Activated CD4-positive, alpha-beta T cell treated with anti-CD3 and anti-CD28 coated beads, Interleukin-2, amount 50 U/mL, for 48 hours (primary cell): ENCODE measurements around the gene CATSPERD.

ENCODE experiments used
- DNase-seq, 2 experiments: peaks; one replicate each; pipeline ENCODE4 v3.0.0-alpha.2; 2020

CATSPERD gene

DNA sequence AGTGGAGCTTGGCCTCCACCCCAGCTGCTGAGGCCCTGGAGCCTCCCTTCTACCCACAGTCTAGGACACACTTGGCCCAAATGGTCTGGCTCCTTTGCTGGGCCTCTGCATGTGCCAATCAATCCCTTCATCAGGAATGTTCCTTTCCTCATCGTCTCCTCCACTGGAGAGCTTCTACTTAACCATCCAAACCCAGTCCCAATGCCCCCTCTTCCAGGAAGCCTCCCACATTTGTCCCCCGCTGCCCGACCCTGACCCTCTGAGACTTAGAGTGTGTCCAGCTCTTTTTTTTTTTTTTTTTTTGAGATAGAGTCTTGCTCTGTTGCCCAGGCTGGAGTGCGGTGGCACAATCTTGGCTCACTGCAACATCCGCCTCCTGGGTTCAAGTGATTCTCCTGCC is 68.0 kb downstream of the CATSPERD start:
- DNase-seq: no peak

DNA sequence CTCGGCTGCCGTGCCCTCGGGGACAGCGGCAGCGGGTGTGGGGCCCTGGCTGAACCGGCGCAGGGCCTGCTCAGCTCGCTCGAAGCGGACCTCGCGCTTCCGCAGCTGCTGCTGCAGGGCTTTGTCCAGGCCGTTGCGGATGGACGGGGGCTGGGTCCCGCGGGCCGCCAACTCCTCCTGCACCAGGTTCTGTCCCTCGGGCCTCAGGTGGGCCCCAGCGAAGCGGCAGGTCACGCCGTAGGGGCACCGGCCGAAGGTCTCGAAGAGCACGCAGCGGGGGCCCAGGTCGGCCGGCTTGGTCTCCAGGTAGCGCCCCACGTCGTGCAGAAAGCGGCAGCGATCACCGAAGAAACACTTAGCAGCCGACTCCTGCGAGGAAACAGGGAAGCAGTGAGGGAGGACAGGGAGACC is 68.9 kb downstream of the CATSPERD start:
- DNase-seq: no peak

- no peak for DNase-seq
Measured at GRCh38 chr19:5789886-5790558, 69.6 kb downstream of the CATSPERD start.

DNA sequence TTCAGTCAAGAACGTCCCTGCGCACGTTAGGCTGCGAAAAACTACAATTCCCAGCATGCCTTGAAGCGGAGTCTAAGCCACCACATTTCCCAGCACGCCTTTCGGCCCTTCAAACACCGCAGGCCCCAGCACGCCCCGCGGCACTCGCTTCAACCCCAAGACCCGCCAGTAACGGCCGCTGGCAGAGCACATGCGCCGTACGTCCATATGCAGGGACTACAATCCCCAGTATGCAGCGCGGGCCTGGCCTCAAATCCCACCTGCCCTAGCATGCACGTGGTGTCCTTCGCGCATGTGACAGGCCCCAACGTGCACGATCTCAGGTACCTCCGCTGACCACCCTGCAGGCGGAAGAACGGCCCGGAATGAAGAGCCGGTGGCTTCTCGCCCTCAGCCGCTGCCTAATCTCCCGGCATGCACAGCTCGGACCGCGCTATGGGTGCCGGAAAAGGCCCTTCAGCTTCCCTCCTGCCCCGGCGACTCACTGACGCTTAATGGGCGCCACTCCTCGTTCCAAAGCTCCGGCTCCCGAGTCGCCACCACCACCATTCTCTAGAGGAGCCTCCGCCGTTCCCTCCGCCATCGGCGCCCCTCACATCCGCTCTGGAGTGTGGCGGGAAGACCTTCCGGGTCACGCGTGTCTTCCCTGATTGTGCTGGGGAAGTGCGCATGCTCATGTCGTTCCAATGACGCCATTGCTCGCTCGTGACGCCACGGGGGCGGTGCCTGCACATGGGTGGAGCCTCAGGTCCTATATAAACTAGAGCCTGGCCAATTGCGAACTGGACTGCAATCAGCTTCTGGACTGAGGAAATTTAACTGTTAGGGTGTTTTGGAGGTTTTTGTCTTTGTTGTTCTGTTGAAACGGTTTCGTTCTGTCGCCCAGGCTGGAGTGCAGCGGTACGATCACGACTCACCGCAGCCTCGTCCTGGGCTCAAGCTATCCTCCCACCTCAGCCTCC is 70.4 kb downstream of the CATSPERD start, which contains the start of gene DUS3L:
Gene DUS3L (minus strand): TSS at position 605 of the 962 bp plus-strand sequence. CDS start 22 bp downstream, at position 583.
- peak; percentile 96 to 97 for DNase-seq

DNA sequence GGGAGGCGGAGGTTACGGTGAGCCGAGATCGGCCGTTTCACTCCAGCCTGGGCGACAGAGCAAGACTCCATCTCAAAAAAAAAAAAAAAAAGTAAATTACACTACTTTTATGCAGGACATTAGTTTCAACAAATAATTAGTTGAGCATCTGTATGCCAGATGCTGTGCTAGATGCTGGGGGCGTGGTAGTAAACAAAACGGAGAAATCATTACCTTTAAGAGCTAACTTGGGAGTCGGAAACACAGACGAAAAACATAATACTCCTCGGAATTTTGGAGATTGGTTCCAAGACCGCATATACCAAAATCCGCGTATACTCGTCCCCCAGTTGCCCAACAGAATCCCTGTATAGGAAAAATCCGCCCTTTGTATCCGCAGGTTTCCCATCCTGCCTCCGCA is 71.8 kb downstream of the CATSPERD start:
- DNase-seq: no peak

GRCh38 chr19:5793188-5793587 is 72.8 kb downstream of the CATSPERD start:
- DNase-seq: no peak

GRCh38 chr19:5795382-5795919 is 75.0 kb downstream of the CATSPERD start:
- no peak for DNase-seq

GRCh38 chr19:5798244-5798643 is 77.8 kb downstream of the CATSPERD start:
- no peak for DNase-seq

DNA sequence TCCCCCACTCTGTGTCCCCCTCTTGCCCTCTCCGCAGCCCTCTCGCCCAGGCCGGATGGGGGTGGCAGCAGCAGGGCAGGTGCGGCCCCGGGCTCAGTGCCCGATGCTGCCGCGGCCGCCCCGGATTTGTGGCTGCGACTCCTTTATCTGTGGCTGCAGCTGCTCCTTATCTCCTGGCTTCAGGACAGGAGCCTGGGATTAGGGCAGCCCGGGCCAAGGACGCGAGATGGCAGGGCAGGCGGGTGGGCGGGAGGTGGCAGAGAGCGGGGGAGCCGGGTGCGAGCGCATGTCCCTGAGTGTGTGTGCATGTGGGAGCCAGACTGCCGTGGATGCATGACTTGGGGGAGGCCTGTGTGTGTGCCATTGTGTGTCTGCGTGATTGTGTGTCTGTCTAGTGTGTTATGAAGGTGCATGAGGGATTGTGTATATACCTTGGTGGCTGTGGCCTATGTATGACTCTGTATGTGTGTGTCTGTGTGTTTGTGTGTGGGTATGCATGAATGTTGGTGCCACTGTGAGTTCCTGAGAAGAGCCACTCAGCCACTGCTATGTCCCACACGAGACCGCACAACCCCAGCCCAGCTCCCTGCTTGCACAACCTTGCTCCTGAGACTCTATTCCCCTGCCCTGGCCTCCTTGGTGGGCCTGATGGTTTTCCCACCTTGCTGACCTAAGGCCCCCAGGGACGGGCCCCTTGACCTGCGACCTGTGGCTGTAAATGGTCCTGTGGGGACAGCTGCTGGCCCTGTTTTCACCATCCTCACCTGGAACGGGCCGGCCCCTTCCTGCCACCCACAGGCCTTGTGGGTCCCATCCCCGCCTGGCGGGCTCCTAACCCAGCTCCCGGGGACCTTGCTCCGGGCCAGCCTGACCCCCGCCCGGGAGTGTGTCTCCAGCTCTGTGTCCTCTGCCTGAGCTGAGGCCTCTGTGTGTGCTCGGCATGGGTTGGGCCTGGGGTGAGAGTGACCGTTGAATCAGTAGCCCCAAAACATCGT is 79.1 kb downstream of the CATSPERD start:
- DNase-seq: no peak

DNA sequence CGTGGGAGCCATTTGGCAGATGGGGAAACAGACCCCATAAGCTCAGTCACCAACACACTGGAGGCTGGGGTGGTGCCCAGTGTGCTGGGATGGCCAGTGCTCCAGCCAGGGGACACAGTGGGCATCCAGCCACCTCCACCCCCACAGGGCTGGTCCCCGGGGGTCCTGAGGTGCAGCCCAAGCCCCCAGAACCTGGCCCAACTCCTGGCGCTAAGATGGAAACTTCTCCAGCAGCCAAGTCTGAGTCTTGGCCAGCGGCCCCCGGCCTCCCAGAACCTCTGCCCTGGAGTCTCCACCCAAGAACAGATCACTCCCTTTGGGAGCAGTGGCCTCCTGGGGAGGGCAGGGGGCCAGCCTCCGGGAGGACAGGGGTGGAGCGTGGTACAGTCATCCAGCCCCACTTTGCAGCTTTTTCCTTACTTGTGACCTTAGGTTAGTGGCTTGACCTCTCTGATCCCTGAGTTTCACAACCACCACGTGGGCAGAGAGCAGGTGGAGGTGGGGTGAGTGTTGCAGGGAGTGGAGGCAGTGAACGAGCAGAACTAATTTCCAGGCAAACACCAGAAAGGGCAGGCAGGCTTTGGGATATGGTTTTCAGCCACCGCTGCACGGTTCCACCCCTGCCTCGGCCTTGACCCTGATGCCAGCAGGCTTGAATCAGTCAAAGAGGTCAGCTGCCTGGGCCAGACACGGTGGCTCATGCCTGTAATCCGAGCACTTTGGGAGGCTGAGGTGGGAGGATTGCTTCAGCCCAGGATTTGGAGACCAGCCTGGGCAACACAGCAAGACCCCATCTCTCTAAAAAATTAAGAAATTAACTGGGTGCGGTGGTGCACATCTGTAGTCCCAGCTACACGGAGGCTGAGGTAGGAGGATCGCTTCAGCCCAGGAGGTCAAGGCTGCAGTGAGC is 80.2 kb downstream of the CATSPERD start:
- DNase-seq: no peak

GRCh38 chr19:5801796-5802619 is 81.6 kb downstream of the CATSPERD start:
- DNase-seq: no peak

DNA sequence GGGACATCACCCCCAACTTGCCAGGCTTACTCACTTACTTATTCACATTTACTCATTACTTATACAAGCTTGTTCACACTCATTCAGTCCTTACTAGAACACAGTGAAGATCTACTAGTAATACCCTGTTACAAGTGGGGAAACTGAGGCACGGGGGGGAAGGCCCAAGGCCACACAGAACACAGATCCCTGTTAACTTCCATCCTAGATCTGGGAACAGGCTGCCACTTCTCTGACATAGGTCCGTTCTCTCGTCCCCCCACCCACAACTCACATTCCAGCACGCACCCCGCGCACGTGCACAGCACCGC is 83.0 kb downstream of the CATSPERD start:
- no peak for DNase-seq

- peak; percentile 96 for DNase-seq
Measured at GRCh38 chr19:5803752-5804515, 83.5 kb downstream of the CATSPERD start.

GRCh38 chr19:5804516-5805461 is 84.4 kb downstream of the CATSPERD start, which contains the start of gene NRTN:
NRTN (plus strand) TSS chr19:5805067; CDS start chr19:5824166, 19,099 bp downstream.
- peak; percentile 47 to 48 for DNase-seq

- peak; percentile 64 to 70 for DNase-seq
Measured at GRCh38 chr19:5805462-5806132, 85.2 kb downstream of the CATSPERD start.

- no peak for DNase-seq
Measured at GRCh38 chr19:5806133-5806489, 85.7 kb downstream of the CATSPERD start.

- no peak for DNase-seq
Measured at GRCh38 chr19:5806905-5807304, 86.5 kb downstream of the CATSPERD start.
